ENCODE measurements around the gene LAPTM4A.

Gene LAPTM4A

GRCh38 chr2:20016346-20016745 is 35.1 kb downstream of the LAPTM4A start:
- FAIRE-seq, result no peak

GRCh38 chr2:20015482-20016083 is 35.8 kb downstream of the LAPTM4A start:
- FAIRE-seq, result no peak

GRCh38 chr2:20013126-20013849 is 38.1 kb downstream of the LAPTM4A start:
- no peak for FAIRE-seq

- FAIRE-seq, result no peak
Observed at GRCh38 chr2:20012282-20013125, 38.9 kb downstream of the LAPTM4A start, which contains the start of gene MATN3. MATN3 (minus strand) TSS chr2:20012668; CDS start chr2:20012631, 37 bp downstream.

- no peak for FAIRE-seq
Observed at GRCh38 chr2:20012032-20012281, 39.5 kb downstream of the LAPTM4A start.

- FAIRE-seq, result no peak
Observed at GRCh38 chr2:20011276-20012031, 40.0 kb downstream of the LAPTM4A start.

GRCh38 chr2:20008703-20009102 is 42.7 kb downstream of the LAPTM4A start:
- FAIRE-seq, result no peak

- FAIRE-seq, result no peak
Observed at GRCh38 chr2:20005891-20006470, 45.4 kb downstream of the LAPTM4A start.

GRCh38 chr2:20005067-20005627 is 46.3 kb downstream of the LAPTM4A start:
- FAIRE-seq, result no peak

GRCh38 chr2:20001361-20001863 is 50.0 kb downstream of the LAPTM4A start:
- no peak for FAIRE-seq

GRCh38 chr2:19993731-19994130 is 57.7 kb downstream of the LAPTM4A start:
- FAIRE-seq, result no peak

- FAIRE-seq, result no peak
Observed at GRCh38 chr2:19991895-19992294, 59.5 kb downstream of the LAPTM4A start.

GRCh38 chr2:19990416-19990728 is 61.1 kb downstream of the LAPTM4A start:
- FAIRE-seq, result no peak

GRCh38 chr2:19989667-19990415 is 61.6 kb downstream of the LAPTM4A start, which contains the start of gene WDR35:
WDR35 (minus strand) TSS chr2:19990105; CDS start chr2:19990015, 90 bp downstream.
- FAIRE-seq, result no peak

- FAIRE-seq, result no peak
Observed at GRCh38 chr2:19989342-19989666, 62.1 kb downstream of the LAPTM4A start.

GRCh38 chr2:19988600-19988999 is 62.8 kb downstream of the LAPTM4A start:
- no peak for FAIRE-seq

GRCh38 chr2:19987936-19988335 is 63.5 kb downstream of the LAPTM4A start:
- no peak for FAIRE-seq
